HG03045 (cell line): ENCODE results near the gene ZNF79.
"Not testable (repeated sequence)": the region's sequence is repeated elsewhere in the genome, so short reads cannot be mapped to it uniquely, and the experiment has no call there.

ENCODE experiments used
- ATAC-seq: cut with Tn5 transposase; IDR thresholded peaks from one replicate; pipeline ENCODE4 v1.9.1; 2021; ENCODE audit warnings: mild to moderate bottlenecking, moderate library complexity; ENCODE audit not compliant: unreplicated experiment

ZNF79 gene

GRCh38 chr9:127451858-127452656 is 27.9 kb downstream of the ZNF79 start:
- ATAC-seq: peak; percentile 2

- no peak for ATAC-seq
These were observed 28.5 kb downstream of the ZNF79 start for GRCh38 chr9:127452691-127453090.

- no peak for ATAC-seq
These were observed 31.3 kb downstream of the ZNF79 start for GRCh38 chr9:127455324-127455992.

- no peak for ATAC-seq
These were observed 33.2 kb downstream of the ZNF79 start for GRCh38 chr9:127457191-127457878.

- ATAC-seq: no peak
These were observed 34.7 kb downstream of the ZNF79 start for GRCh38 chr9:127458921-127459320.

- ATAC-seq: no peak
These were observed 39.2 kb downstream of the ZNF79 start for GRCh38 chr9:127463382-127463781.

- no peak for ATAC-seq
These were observed 39.7 kb downstream of the ZNF79 start for GRCh38 chr9:127463911-127464310.

GRCh38 chr9:127466407-127466917 is 42.3 kb downstream of the ZNF79 start:
- not testable (repeated sequence) for ATAC-seq

- ATAC-seq: no peak
These were observed 43.4 kb downstream of the ZNF79 start for GRCh38 chr9:127467621-127468020.

GRCh38 chr9:127470662-127471061 is 46.5 kb downstream of the ZNF79 start:
- ATAC-seq: no peak

GRCh38 chr9:127473501-127473900 is 49.3 kb downstream of the ZNF79 start:
- no peak for ATAC-seq

- ATAC-seq: no peak
These were observed 49.8 kb downstream of the ZNF79 start for GRCh38 chr9:127473932-127474331.

GRCh38 chr9:127474592-127474991 is 50.4 kb downstream of the ZNF79 start:
- no peak for ATAC-seq

GRCh38 chr9:127479507-127480081 is 55.4 kb downstream of the ZNF79 start:
- no peak for ATAC-seq

GRCh38 chr9:127482662-127483061 is 58.5 kb downstream of the ZNF79 start:
- ATAC-seq: no peak

- no peak for ATAC-seq
These were observed 61.8 kb downstream of the ZNF79 start for GRCh38 chr9:127485995-127486394.

- ATAC-seq: no peak
These were observed 64.8 kb downstream of the ZNF79 start for GRCh38 chr9:127488946-127489345.

GRCh38 chr9:127489471-127490115 is 65.4 kb downstream of the ZNF79 start:
- no peak for ATAC-seq

- ATAC-seq: no peak
These were observed 66.5 kb downstream of the ZNF79 start for GRCh38 chr9:127490535-127491230.

GRCh38 chr9:127491516-127491915 is 67.3 kb downstream of the ZNF79 start:
- ATAC-seq: no peak
